ENCODE measurements around the gene FTCDNL1. TPM values are rescaled to one million over a fixed set of nuclear protein-coding genes. Genes with fewer than 3 reads are reported as not detected.

The FTCDNL1 gene
- total RNA-seq, 1 experiment from 2014 or later, result 2.7 TPM

DNA sequence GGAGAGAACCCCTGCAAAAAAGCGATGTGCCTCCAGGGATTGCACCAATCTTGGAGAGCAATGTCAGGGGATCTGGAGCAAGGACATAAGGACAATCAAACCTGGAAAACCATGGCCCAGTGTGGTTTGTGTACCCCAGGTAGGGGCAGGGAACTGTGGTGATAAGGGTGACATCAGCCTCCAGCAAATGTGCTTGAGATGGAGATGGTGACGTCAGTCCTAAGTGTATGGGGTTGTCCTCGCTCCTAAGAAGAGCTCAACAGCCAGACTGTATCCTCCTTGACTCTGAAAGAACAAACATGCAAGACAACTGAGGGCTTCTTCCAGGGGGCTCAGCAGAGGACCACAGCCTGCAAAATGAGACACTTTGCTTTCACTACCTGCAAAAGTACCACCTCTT, 71.4 kb downstream of the FTCDNL1 start:
- POLR2A ChIA-PET (ENCODE audit: unreplicated experiment), result no interaction called here
- intact Hi-C loops (cut with micrococcal nuclease; ENCODE audit: unreplicated experiment), result no loop called here

DNA sequence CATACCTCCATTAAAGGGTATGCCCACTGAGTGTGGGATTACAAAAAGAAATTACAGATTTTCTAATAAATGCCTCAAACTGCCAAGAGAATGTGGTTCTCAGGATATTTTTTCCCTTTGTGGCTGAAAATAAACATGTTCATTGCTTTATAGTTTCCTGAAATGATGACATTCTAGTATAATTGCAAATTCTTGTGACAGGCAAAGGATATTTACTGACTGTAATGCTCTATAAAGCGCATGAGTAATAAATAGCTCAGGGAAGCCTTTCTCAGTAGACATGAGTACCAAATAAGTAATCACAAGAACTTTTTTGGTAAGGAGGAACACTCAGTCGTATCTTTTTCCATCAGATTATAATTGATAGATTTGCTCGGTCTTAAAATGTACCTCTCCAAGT, 72.3 kb downstream of the FTCDNL1 start:
- H3K4me3 ChIP-seq, result no peak overlapping the region
- H3K9me3 ChIP-seq (ENCODE audit: insufficient read depth, low read depth), result no peaks in the 10 kb centered on the region
- no peaks in the 10 kb centered on the region for H3K79me2 ChIP-seq (ENCODE audit: low read depth)
- no peaks in the 10 kb centered on the region for H3K27me3 ChIP-seq (ENCODE audit: insufficient read depth, low read depth)
- H3K36me3 ChIP-seq (ENCODE audit: low read depth), result no peaks in the 10 kb centered on the region
- ChIA-PET POLR2A (ENCODE audit: unreplicated experiment) (no interaction called here), CTCF (no interaction called here)
- no peak overlapping the region for H2AFZ ChIP-seq
- H3K4me1 ChIP-seq (replicated peaks; ENCODE audit: insufficient read depth), result no peaks in the 10 kb centered on the region
- TF ChIP-seq EZH2 (IDR thresholded peaks at IDR 0.05; ENCODE audit: low read depth) (no peak), CTCF (conservative IDR thresholded peaks at IDR 0.05) (no peak)
- no peak for DNase-seq
- intact Hi-C loops (cut with micrococcal nuclease; ENCODE audit: unreplicated experiment), result no loop called here
- no peak overlapping the region for H3K4me2 ChIP-seq
- no peaks in the 10 kb centered on the region for H3F3A ChIP-seq (ENCODE audit: insufficient read depth, low read depth)
- no TSS peak for BruUV-seq (replicated peaks)
- no peaks in the 10 kb centered on the region for H3K9me2 ChIP-seq (ENCODE audit: insufficient read depth)
- no peaks in the 10 kb centered on the region for H4K20me1 ChIP-seq (ENCODE audit: insufficient read depth)
- H3K27ac ChIP-seq, result no peak overlapping the region

More for the DNA sequence above, 71.4 kb downstream of the FTCDNL1 start:
- Histone ChIP-seq H4K20me1 (ENCODE audit: insufficient read depth) (no peaks in the 10 kb centered on the region), H3K27me3 (ENCODE audit: insufficient read depth, low read depth) (no peaks in the 10 kb centered on the region), H3K4me2 (no peak overlapping the region), H3K4me3 (no peak overlapping the region), H3K4me1 (replicated peaks; ENCODE audit: insufficient read depth) (no peaks in the 10 kb centered on the region), H3F3A (ENCODE audit: insufficient read depth, low read depth) (no peaks in the 10 kb centered on the region), H2AFZ (no peak overlapping the region), H3K79me2 (ENCODE audit: low read depth) (no peaks in the 10 kb centered on the region), H3K9me3 (ENCODE audit: insufficient read depth, low read depth) (no peaks in the 10 kb centered on the region), H3K27ac (no peak overlapping the region), H3K9me2 (ENCODE audit: insufficient read depth) (no peaks in the 10 kb centered on the region), H3K36me3 (ENCODE audit: low read depth) (no peaks in the 10 kb centered on the region)
- CTCF ChIA-PET, result no interaction called here
- TF ChIP-seq EZH2 (IDR thresholded peaks at IDR 0.05; ENCODE audit: low read depth), result no peak
- TF ChIP-seq CTCF (conservative IDR thresholded peaks at IDR 0.05), result no peak
- BruUV-seq (replicated peaks), result no TSS peak
- no peak for DNase-seq

DNA sequence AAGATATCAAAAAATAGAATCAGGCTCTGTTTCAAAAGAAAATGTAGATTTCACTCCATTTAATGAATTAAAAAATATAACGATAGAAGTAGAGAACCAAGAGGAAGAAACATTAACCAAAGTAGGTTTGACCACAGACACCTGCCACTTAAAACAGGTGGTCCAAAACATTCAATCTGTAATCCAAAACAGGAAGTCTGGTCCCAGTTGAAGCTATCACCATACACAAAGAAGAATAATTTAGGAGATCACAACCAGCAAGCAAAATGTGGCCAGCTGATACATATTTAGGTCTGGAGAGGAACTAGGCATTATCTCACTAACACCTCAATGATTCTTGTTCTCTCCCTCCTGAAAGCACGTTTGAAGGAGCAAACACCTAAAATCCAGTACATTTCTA, 73.1 kb downstream of the FTCDNL1 start:
- ChIA-PET CTCF (no interaction called here), POLR2A (ENCODE audit: unreplicated experiment) (no interaction called here)
- intact Hi-C loops (cut with micrococcal nuclease; ENCODE audit: unreplicated experiment), result no loop called here
- H2AFZ ChIP-seq, result no peak overlapping the region
- BruUV-seq (replicated peaks), result no TSS peak
- H4K20me1 ChIP-seq (ENCODE audit: insufficient read depth), result no peaks in the 10 kb centered on the region
- no peaks in the 10 kb centered on the region for H3K36me3 ChIP-seq (ENCODE audit: low read depth)
- H3K9me2 ChIP-seq (ENCODE audit: insufficient read depth), result no peaks in the 10 kb centered on the region
- H3K9me3 ChIP-seq (ENCODE audit: insufficient read depth, low read depth), result no peaks in the 10 kb centered on the region
- H3K4me2 ChIP-seq, result no peak overlapping the region
- no peaks in the 10 kb centered on the region for H3F3A ChIP-seq (ENCODE audit: insufficient read depth, low read depth)
- TF ChIP-seq CTCF (conservative IDR thresholded peaks at IDR 0.05) (no peak), EZH2 (IDR thresholded peaks at IDR 0.05; ENCODE audit: low read depth) (no peak)
- no peaks in the 10 kb centered on the region for H3K79me2 ChIP-seq (ENCODE audit: low read depth)
- H3K27ac ChIP-seq, result no peak overlapping the region
- no peaks in the 10 kb centered on the region for H3K27me3 ChIP-seq (ENCODE audit: insufficient read depth, low read depth)
- DNase-seq, result no peak
- no peaks in the 10 kb centered on the region for H3K4me1 ChIP-seq (replicated peaks; ENCODE audit: insufficient read depth)
- no peak overlapping the region for H3K4me3 ChIP-seq

Measured in PC-9 (cell line).